HG03571 (cell line): ENCODE data around the gene UBE2E2.

Source experiments
- ATAC-seq: cut with Tn5 transposase; IDR thresholded peaks from one replicate; pipeline ENCODE4 v1.9.1; 2021; ENCODE audit not compliant: unreplicated experiment

UBE2E2 gene

GRCh38 chr3:23272820-23273219, 69.7 kb downstream of the UBE2E2 start:
- no peak for ATAC-seq

- no peak for ATAC-seq
Measured at GRCh38 chr3:23275061-23275460, 71.9 kb downstream of the UBE2E2 start.

- ATAC-seq, result no peak
Measured at GRCh38 chr3:23275814-23276213, 72.7 kb downstream of the UBE2E2 start.

- no peak for ATAC-seq
Measured at GRCh38 chr3:23276913-23277658, 74.0 kb downstream of the UBE2E2 start.

- no peak for ATAC-seq
Measured at GRCh38 chr3:23277688-23278087, 74.6 kb downstream of the UBE2E2 start.

- ATAC-seq, result no peak
Measured at GRCh38 chr3:23283625-23284024, 80.5 kb downstream of the UBE2E2 start.

GRCh38 chr3:23288286-23288685, 85.2 kb downstream of the UBE2E2 start:
- no peak for ATAC-seq

GRCh38 chr3:23288715-23289114, 85.6 kb downstream of the UBE2E2 start:
- no peak for ATAC-seq

GRCh38 chr3:23292432-23292831, 89.3 kb downstream of the UBE2E2 start:
- no peak for ATAC-seq

DNA sequence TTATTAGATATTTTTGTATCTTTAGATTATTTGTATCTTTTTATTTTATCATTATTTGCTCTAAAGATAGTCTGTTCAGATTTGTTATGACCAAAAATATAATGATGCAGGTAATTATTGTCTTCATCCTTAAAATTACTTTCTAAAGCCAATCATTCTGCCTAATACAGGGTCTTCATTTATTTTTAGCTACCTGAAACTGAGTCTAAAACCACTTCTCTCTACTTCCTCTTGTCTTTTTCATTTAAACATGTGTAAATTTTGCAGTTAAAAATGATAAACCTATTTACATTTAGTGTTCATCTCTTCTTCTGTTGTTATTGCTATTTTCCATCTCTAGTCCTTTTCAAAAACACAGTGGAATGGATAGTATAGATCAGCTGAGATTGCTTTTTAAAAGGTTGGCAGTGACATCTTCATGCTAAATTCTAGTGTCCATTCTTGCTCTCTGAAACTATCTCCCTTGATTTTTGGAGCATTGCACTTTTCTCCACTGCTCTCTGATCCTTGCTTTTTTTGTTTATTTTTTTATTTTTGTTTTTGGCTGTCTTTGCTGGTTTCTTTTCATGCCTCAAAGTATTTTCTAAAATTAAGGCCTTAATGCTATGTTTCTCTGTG, 91.8 kb downstream of the UBE2E2 start:
- no peak for ATAC-seq

- no peak for ATAC-seq
Measured at GRCh38 chr3:23301819-23302218, 98.7 kb downstream of the UBE2E2 start.

GRCh38 chr3:23302271-23302670, 99.1 kb downstream of the UBE2E2 start:
- ATAC-seq, result no peak

GRCh38 chr3:23303601-23304217, 100.6 kb downstream of the UBE2E2 start:
- ATAC-seq, result no peak

DNA sequence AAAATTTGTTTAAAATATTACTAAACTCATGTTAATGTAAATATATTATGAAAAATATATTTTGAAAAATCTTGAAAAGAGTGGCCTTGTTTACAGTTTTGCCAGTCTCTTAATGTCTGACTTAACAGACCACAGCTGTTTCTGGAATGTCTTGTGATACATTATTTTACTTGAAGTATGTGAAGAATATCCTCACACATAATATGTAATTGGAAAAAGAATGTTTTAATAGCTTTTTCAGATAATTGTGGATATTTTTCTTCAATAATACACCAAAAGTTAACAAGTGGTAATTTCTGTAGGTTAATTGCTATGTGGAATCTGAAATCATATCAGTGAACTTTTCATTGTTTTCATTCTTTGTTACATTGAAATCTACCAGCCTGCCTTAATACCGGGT, 101.3 kb downstream of the UBE2E2 start:
- no peak for ATAC-seq

DNA sequence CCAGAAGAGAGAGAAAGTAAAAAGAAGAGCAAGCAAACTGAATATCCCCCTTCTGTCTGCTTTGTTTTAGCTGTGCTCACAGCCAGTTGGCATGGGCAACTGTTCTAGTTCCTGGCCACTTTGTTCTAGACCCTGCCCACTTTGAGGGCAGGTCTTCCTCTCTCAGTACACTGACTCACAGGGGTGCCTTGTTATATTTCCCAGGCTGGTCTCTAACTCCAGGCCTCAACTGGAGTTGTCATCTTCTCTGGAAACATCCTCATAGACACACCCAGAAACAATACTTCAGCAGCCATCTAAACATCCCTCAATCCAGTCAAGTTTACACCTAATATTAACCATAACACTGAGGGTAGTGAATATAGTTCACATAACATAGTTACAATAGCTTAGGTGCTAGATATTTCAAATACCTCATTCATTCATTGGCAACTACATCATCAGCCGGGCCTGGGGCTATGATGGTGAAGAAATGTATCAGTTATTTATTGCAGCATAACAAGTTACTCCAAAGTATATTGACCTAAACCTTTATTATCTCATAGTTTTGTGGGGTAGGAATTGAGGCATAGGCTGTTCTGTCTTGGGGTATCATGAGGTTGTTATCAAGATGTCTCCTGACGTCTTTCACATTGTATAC, 106.0 kb downstream of the UBE2E2 start:
- ATAC-seq, result no peak

GRCh38 chr3:23312866-23313265, 109.7 kb downstream of the UBE2E2 start:
- no peak for ATAC-seq

DNA sequence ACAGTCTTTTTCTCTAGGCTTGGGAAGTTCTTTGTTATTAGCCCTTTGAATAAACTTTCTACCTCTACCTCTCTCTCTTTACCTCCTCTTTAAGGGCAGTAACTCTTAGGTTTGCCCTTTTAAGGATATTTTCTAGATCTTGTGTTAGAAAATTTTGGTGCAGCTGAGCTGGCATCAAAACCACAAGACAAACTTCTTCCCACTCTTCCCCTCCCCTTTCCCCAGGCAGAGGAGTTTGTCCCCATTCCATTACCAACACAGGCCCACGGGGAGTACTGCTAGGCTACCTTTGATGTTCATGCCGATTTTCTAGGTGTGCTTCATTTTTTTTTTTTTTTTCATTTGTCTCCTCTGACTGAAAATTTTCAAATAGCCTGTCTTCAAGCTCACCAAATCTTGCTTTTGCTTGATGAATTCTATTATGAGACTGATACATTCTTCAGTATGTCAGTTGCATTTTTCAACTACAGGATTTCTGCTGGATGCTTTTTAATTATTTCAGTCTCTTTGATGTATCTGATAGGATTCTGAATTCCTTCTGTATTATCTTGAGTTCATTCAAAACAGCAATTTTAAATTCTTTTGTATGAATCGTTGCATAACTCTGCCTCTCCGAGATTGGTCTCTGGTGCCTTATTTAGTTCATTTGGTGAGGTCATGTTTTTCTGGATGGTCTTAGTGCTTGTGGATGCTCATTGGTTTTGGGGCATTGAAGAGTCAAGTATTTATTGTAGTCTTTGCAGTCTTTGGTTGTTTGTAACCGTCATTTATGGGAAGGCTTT, 112.0 kb downstream of the UBE2E2 start:
- no peak for ATAC-seq

DNA sequence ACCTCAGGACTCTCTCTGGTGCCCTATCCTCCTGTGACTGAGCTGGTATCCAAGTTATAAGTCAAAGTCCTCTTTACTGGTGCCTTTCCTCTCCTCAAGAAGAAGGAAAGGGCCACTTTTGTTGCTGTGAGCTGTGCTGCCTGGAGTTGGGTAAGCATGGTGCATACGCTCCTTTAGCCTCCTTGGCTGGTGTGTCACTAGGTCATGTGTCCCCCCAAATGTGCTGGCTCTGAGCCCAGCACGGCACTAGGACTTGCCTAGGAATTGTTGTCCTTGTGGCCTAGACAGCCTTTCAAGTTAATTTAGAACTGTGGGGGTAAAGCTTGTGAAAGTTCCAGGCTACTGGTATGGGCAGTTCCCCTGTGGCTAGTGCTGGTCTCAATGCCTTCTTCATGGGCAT, 113.8 kb downstream of the UBE2E2 start:
- no peak for ATAC-seq

DNA sequence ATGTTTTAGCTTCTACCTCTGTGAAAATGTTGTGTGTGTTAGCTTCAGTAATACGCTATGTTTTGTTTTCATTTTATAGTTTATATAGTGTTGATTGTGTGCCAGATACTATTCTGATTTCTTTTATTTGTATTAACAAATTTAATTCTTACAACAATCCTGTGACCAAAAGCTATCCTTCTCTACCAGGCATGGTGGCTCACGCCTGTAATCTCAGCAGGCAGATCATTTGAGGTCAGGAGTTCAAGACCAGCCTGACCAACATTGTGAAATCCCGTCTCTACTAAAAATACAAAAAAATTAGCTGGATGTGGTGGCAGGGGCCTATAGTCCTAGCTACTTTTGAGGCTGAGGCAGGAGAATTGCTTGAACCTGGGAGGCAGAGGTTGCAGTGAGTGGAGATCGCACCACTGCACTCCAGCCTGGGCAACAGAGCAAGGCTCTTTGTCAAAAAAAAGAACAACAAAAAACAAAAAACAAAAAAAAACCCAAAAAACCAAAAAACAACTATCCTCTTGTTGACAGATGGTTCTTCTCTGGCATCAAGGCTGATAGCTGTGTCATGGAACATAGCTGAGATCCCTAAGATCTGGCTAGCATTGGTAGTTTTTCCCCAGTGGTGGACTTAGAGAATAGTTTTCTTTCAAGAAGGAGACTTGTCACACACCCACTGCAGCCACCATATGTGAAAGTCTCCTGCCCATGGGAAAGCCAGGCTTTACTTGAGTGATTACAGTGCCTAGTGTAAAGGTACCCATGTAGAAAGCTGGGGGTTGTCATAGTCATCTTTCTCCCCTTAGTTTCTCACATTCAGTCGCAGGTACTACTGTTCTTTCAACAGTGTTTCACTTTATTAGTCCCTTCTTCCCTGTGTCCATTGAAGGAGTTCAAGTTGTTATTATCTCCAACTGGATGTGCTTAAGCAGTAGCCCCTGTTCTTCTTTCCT, 116.5 kb downstream of the UBE2E2 start:
- ATAC-seq, result no peak
